T-cell (primary cell): ENCODE results near the gene LHB. TPM values are rescaled to one million over a fixed set of nuclear protein-coding genes. Genes with fewer than 3 reads are reported as not detected.

Source experiments
- total RNA-seq, 35 experiments: library from RNA in 6 of 35; stranded (reverse) in 6 of 35; fragments of 120-200 nt in 1 of 35; gene quantifications; one replicate each; pipeline versions ENCODE4 v1.2.1 to v1.2.4 and lab custom pipeline; 2013 to 2026

LHB gene
- total RNA-seq, 5 donors from 2014 or later (not counting 1 experiment from before 2014, with no cell fraction given), result 0.57 TPM; not detected in 4

Other genes starting within 250 kb of the LHB start
- gene BCAT2, start 206.1 kb downstream of the LHB start, total RNA-seq, result 10 to 100 TPM; 21.5 to 40.6 (median 36.6) TPM
- 1 to 10 TPM in 2 of 5 donors, under 1 TPM in 2, not detected in 1; 0.58 to 2.1 (median 1.1) TPM for gene HSD17B14, start 180.6 kb downstream of the LHB start, total RNA-seq
- 10 to 100 TPM in 1 of 5 donors, 1 to 10 TPM in 4; 2.7 to 11.8 (median 5.2) TPM for gene PLEKHA4, start 148.5 kb downstream of the LHB start, total RNA-seq
- gene PPP1R15A, start 144.7 kb downstream of the LHB start, total RNA-seq, result 100 to 1,000 TPM in 2 of 5 donors, 10 to 100 TPM in 3; 74.4 to 713 (median 93.6) TPM
- gene TULP2, start 118.3 kb downstream of the LHB start, total RNA-seq, result under 1 TPM in 1 of 5 donors, not detected in 4; 0.26 TPM
- 100 to 1,000 TPM; 122 to 177 (median 165) TPM for gene NUCB1, start 116.8 kb downstream of the LHB start, total RNA-seq
- gene DHDH, start 83.4 kb downstream of the LHB start, total RNA-seq, result 1 to 10 TPM in 4 of 5 donors, under 1 TPM in 1; 0.93 to 1.7 (median 1.2) TPM
- 100 to 1,000 TPM in 3 of 5 donors, 10 to 100 TPM in 2; 76.6 to 201 (median 183) TPM for gene BAX, start 62.2 kb downstream of the LHB start, total RNA-seq
- 1,000 to 10,000 TPM in 2 of 5 donors, 100 to 1,000 TPM in 3; 594 to 1,085 (median 906) TPM for gene FTL, start 51.8 kb downstream of the LHB start, total RNA-seq
- gene GYS1, start 23.8 kb downstream of the LHB start, total RNA-seq, result 10 to 100 TPM; 28.1 to 58.9 (median 52.4) TPM
- gene RUVBL2, start 23.2 kb downstream of the LHB start, total RNA-seq, result 10 to 100 TPM; 20.3 to 48.7 (median 41.4) TPM
- not detected for gene CGB3, start 7.2 kb upstream of the LHB start, total RNA-seq
- not detected for gene CGB2, start 14.8 kb upstream of the LHB start, total RNA-seq
- not detected for gene CGB1, start 19.8 kb upstream of the LHB start, total RNA-seq
- not detected for gene CGB5, start 26.8 kb upstream of the LHB start, total RNA-seq
- not detected for gene CGB8, start 32.0 kb upstream of the LHB start, total RNA-seq
- gene CGB7, start 40.7 kb upstream of the LHB start, total RNA-seq, result not detected
- not detected for gene NTF4, start 47.7 kb upstream of the LHB start, total RNA-seq
- not detected for gene KCNA7, start 55.6 kb upstream of the LHB start, total RNA-seq
- 100 to 1,000 TPM; 406 to 704 (median 645) TPM for gene SNRNP70, start 68.4 kb upstream of the LHB start, total RNA-seq
- 10 to 100 TPM in 3 of 5 donors, 1 to 10 TPM in 2; 8.1 to 17.8 (median 12.9) TPM for gene LIN7B, start 97.3 kb upstream of the LHB start, total RNA-seq
- gene C19orf73, start 102.1 kb upstream of the LHB start, total RNA-seq, result 1 to 10 TPM; 2.1 to 3.7 (median 2.5) TPM
- gene PPFIA3, start 102.5 kb upstream of the LHB start, total RNA-seq, result 1 to 10 TPM; 3.8 to 4.7 (median 4.1) TPM
- not detected for gene HRC, start 138.3 kb upstream of the LHB start, total RNA-seq
- under 1 TPM in 3 of 5 donors, not detected in 2; 0.43 to 0.89 (median 0.50) TPM for gene TRPM4, start 140.7 kb upstream of the LHB start, total RNA-seq